Epithelial cell of proximal tubule (primary cell): Measurements from ENCODE around the gene UBE2N. TPM values are rescaled to one million over a fixed set of nuclear protein-coding genes. Genes with fewer than 3 reads are reported as not detected.

Experiments used
- DNase-seq: peaks from one replicate; pipeline ENCODE4 v3.0.0-alpha.2; 2011; ENCODE audit warnings: low read depth
- H3K4me3 ChIP-seq: 2 replicates; pipeline ENCODE4 v1.5.1; 2011; ENCODE audit warnings: low read depth, mild to moderate bottlenecking, low read length
- CTCF ChIP-seq: conservative IDR thresholded peaks from 2 replicates; pipeline ENCODE4 v1.5.1; 2012; ENCODE audit warnings: low read depth, mild to moderate bottlenecking, low read length
- total RNA-seq: library from RNA; depleted of rRNA; stranded (reverse); fragments of >200 nt; gene quantifications from 2 replicates; pipeline ENCODE4 v1.2.3, GENCODE V29; 2015

UBE2N gene
- total RNA-seq, 1 donor from 2014 or later, result 127 TPM

- no peak for DNase-seq
- no peak for TF ChIP-seq CTCF
- no peak overlapping the region for H3K4me3 ChIP-seq
Observed at GRCh38 chr12:93447555-93448290, 6.0 kb upstream of the UBE2N start.

- no peak for DNase-seq
Observed at GRCh38 chr12:93443576-93443975, 1.8 kb upstream of the UBE2N start.

GRCh38 chr12:93442411-93443340 lies 929 bp upstream of the UBE2N start:
- TF ChIP-seq CTCF, result no peak
- peak overlapping the region; percentile 84 for H3K4me3 ChIP-seq
- DNase-seq, result peak; percentile 64

More at GRCh38 chr12:93443576-93443975, 1.8 kb upstream of the UBE2N start:
- no peak overlapping the region for H3K4me3 ChIP-seq
- no peak for TF ChIP-seq CTCF

- TF ChIP-seq CTCF, result no peak
- DNase-seq, result no peak
- peak overlapping the region; percentile 84 for H3K4me3 ChIP-seq
Observed at GRCh38 chr12:93441081-93441616, 598 bp downstream of the UBE2N start.

- no peak for TF ChIP-seq CTCF
- peak overlapping the region; percentile 84 for H3K4me3 ChIP-seq
- no peak for DNase-seq
Observed at GRCh38 chr12:93440043-93440835, 1.5 kb downstream of the UBE2N start.

- TF ChIP-seq CTCF, result no peak
- no peak for DNase-seq
- no peak overlapping the region for H3K4me3 ChIP-seq
Observed at GRCh38 chr12:93438266-93439050, 3.3 kb downstream of the UBE2N start.
